Panc1 (cell line): ENCODE measurements around the gene KLF2. TPM values are rescaled to one million over a fixed set of nuclear protein-coding genes. Genes with fewer than 3 reads are reported as not detected.

Source experiments
- ATAC-seq: fragments of 200-7000 bp; cut with Tn5 transposase; 2 replicates; pipeline ENCODE4 v1.9.1; 2020; ENCODE audit warnings: mild to moderate bottlenecking, moderate library complexity
- Bru-seq: library from RNA; stranded (reverse); fragments of 400-500 nt; gene quantifications from one replicate; lab custom pipeline; 2021; lab: Mats Ljungman, UMichigan
- BruChase-seq, 2 experiments: library from RNA; stranded (reverse); fragments of 400-500 nt; gene quantifications; one replicate each; lab custom pipeline; 2021; lab: Mats Ljungman, UMichigan
- BruUV-seq: library from RNA; stranded (reverse); fragments of 400-500 nt; replicated peaks from 2 replicates; lab custom pipeline; 2021; lab: Mats Ljungman, UMichigan
- CTCF ChIA-PET: fragments of 300-600 bp; sonication (Branson Sonifier 250); formaldehyde crosslinking; loops from one replicate; lab custom pipeline; 2022; ENCODE audit warnings: antibody characterized with exemption; lab: Charles Lee
- POLR2A ChIA-PET: fragments of 300-600 bp; sonication (Branson Sonifier 250); formaldehyde crosslinking; loops from one replicate; lab custom pipeline; 2022; ENCODE audit warnings: antibody characterized with exemption; lab: Charles Lee
- DNase-seq: peaks from one replicate; pipeline ENCODE4 v3.0.0-alpha.2; 2010; ENCODE audit warnings: low read depth, low spot score
- H3K27ac ChIP-seq: 2 replicates; pipeline ENCODE4 v1.5.1; 2011; ENCODE audit warnings: mild to moderate bottlenecking, low read length, inconsistent platforms
- H3K27me3 ChIP-seq: fragments of 200-500 bp; sonication (Bioruptor generic); 2 replicates; pipeline ENCODE4 v1.6.0; 2014; ENCODE audit warnings: low read length, inconsistent platforms; ENCODE audit not compliant: control insufficient read depth, insufficient read depth
- H3K36me3 ChIP-seq: fragments of 200-500 bp; sonication (Bioruptor generic); 2 replicates; pipeline ENCODE4 v1.5.1; 2014; ENCODE audit warnings: inconsistent platforms, mild to moderate bottlenecking, low read length, moderate library complexity; ENCODE audit not compliant: control insufficient read depth, insufficient read depth
- H3K4me1 ChIP-seq: 2 replicates; pipeline ENCODE4 v1.5.1; 2011; ENCODE audit warnings: inconsistent platforms, mild to moderate bottlenecking, low read length, moderate library complexity; ENCODE audit not compliant: control insufficient read depth, insufficient read depth
- H3K4me3 ChIP-seq, 2 experiments: 2 replicates each; pipeline ENCODE4 v1.5.1; 2011 to 2012; ENCODE audit warnings: low read depth in 2 of 2, low read length in 2 of 2, mild to moderate bottlenecking in 2 of 2, inconsistent platforms in 1 of 2, moderate library complexity in 1 of 2
- H3K9me3 ChIP-seq: fragments of 200-500 bp; sonication (Bioruptor generic); 2 replicates; pipeline ENCODE4 v1.5.1; 2014; ENCODE audit warnings: low read depth, mild to moderate bottlenecking, inconsistent platforms, low read length, moderate library complexity; ENCODE audit not compliant: control insufficient read depth, insufficient read depth
- CTCF ChIP-seq: fragments of 450-650 bp; IDR thresholded peaks from 2 replicates; pipeline ENCODE4 v1.5.1; 2017; ENCODE audit warnings: mild to moderate bottlenecking
- POLR2AphosphoS5 ChIP-seq: IDR thresholded peaks from 2 replicates; pipeline ENCODE4 v1.6.1; 2012; ENCODE audit warnings: mild to moderate bottlenecking, low read depth, low read length, moderate library complexity
- REST ChIP-seq, 2 experiments: IDR thresholded peaks; 2 replicates each; pipeline ENCODE4 v1.6.1; 2011 to 2012; ENCODE audit warnings: low read depth in 2 of 2, control low read depth in 1 of 2, low read length in 1 of 2, mild to moderate bottlenecking in 1 of 2, moderate library complexity in 1 of 2; ENCODE audit not compliant: insufficient read depth in 1 of 2
- SIN3A ChIP-seq: IDR thresholded peaks from 2 replicates; pipeline ENCODE4 v1.6.1; 2012; ENCODE audit warnings: low read depth, mild to moderate bottlenecking, low read length, moderate library complexity, borderline replicate concordance; ENCODE audit not compliant: insufficient read depth
- TCF7L2 ChIP-seq: IDR thresholded peaks from 2 replicates; pipeline ENCODE4 v1.6.1; 2011; ENCODE audit warnings: mild to moderate bottlenecking, low read depth, low read length, inconsistent platforms
- in situ Hi-C: cut with HindIII; loops from 2 replicates; pipeline ENCODE4 v1.10.0; 2016; ENCODE audit warnings: low sequenced_read_pairs, low pct_unique_long_range_greater_than_20kb
- intact Hi-C: fragments of 100-400 bp; cut with micrococcal nuclease; formaldehyde crosslinking; loops from one replicate; pipeline ENCODE4 v1.10.0; 2022; ENCODE audit not compliant: unreplicated experiment
- long read RNA-seq: library from polyadenylated mRNA; unstranded; transcript quantifications from one replicate; pipeline ENCODE4 v2.0.0, GENCODE V29; 2021; ENCODE audit not compliant: unreplicated experiment
- polyA plus RNA-seq: library from polyadenylated mRNA; unstranded; fragments of >200 nt; gene quantifications from one replicate; pipeline ENCODE4 v1.2.1, GENCODE V29; 2012; ENCODE audit warnings: missing spikeins; ENCODE audit not compliant: insufficient read length
- total RNA-seq: library from RNA; stranded (reverse); gene quantifications from one replicate; pipeline ENCODE4 v1.2.1, GENCODE V29; 2021; ENCODE audit not compliant: unreplicated experiment

The KLF2 gene
- 3.5 TPM for total RNA-seq
- polyA plus RNA-seq, result 8.4 TPM
- percentile 48 among the genes with signal in this experiment for Bru-seq, nascent RNA
- BruChase-seq, experiment 1, labeled RNA remaining after a 2-hour chase, result percentile 48 among the genes with signal in this experiment
- BruChase-seq, experiment 2, labeled RNA remaining after a 6-hour chase, result percentile 41 among the genes with signal in this experiment
- long read RNA-seq, partial matches to known transcripts, result 2 of 6 reads
- long read RNA-seq, other reads (novel, unspliced or antisense), result 1 of 6 reads

GRCh38 chr19:16324384-16325160 is at the start of gene KLF2:
KLF2 (plus strand) TSS chr19:16324826; CDS start chr19:16324924, 98 bp downstream.
- H3K4me3 ChIP-seq, result peak within 1 kb of the TSS; percentile 56 to 58
- in situ Hi-C loops (no loop called here), intact Hi-C loops (loop anchor here (10.0 kb wide), 1 partner anchor 80 kb away; no protein-coding TSS in a partner anchor)
- CTCF ChIA-PET, result no interaction called here
- peaks cover 12% of the 10 kb centered on the region; the same call in 1 of the 2 replicates for H3K4me1 ChIP-seq
- ATAC-seq, result peak; percentile 90
- no TSS peak for BruUV-seq
- POLR2A ChIA-PET, result no interaction called here
- H3K36me3 ChIP-seq, result no peaks in the 10 kb centered on the region
- H3K27ac ChIP-seq, result 0 out of 2 replicates have a peak within 1 kb of the TSS, but pooled peaks have one; percentile 6
- no peak for DNase-seq
- TF ChIP-seq SIN3A (peak; percentile 76; the same call in 1 of the 2 replicates), CTCF (no peak), POLR2AphosphoS5 (0 out of 2 replicates have a peak, but pooled peaks have one; percentile 34)
- H3K9me3 ChIP-seq, result no peaks in the 10 kb centered on the region
- H3K27me3 ChIP-seq, result no peaks in the 10 kb centered on the region

GRCh38 chr19:16280306-16280705 is 44.3 kb upstream of the KLF2 start:
- intact Hi-C loops, result no loop called here
- ChIA-PET POLR2A (no interaction called here), CTCF (no interaction called here)
- TF ChIP-seq TCF7L2, result no peak
- no peak for TF ChIP-seq SIN3A
- TF ChIP-seq POLR2AphosphoS5, result no peak
- TF ChIP-seq REST (IDR thresholded peaks at IDR 0.05; ENCODE audit: insufficient read depth in 1 of 2, low read depth in 2 of 2, low read length in 1 of 2), result no peak
- no peak for TF ChIP-seq CTCF
- ATAC-seq (no peak), DNase-seq (no peak)
- H3K9me3 ChIP-seq, result no peaks in the 10 kb centered on the region
- BruUV-seq, result no TSS peak
- in situ Hi-C loops, result no loop called here
- H3K36me3 ChIP-seq, result no peaks in the 10 kb centered on the region
- H3K4me3 ChIP-seq, result no peak overlapping the region
- no peaks in the 10 kb centered on the region for H3K27me3 ChIP-seq
- peaks cover 8% of the 10 kb centered on the region for H3K4me1 ChIP-seq
- H3K27ac ChIP-seq, result no peak overlapping the region
